HG03520 (cell line): ENCODE data around the gene DSP.

Experiments used
- ATAC-seq: cut with Tn5 transposase; IDR thresholded peaks from one replicate; pipeline ENCODE4 v1.9.1; 2021; ENCODE audit warnings: mild to moderate bottlenecking, moderate library complexity; ENCODE audit not compliant: unreplicated experiment

DSP gene

GRCh38 chr6:7534192-7534591 is 7.3 kb upstream of the DSP start:
- ATAC-seq, result no peak

GRCh38 chr6:7535498-7535897 is 6.0 kb upstream of the DSP start:
- ATAC-seq, result no peak

DNA sequence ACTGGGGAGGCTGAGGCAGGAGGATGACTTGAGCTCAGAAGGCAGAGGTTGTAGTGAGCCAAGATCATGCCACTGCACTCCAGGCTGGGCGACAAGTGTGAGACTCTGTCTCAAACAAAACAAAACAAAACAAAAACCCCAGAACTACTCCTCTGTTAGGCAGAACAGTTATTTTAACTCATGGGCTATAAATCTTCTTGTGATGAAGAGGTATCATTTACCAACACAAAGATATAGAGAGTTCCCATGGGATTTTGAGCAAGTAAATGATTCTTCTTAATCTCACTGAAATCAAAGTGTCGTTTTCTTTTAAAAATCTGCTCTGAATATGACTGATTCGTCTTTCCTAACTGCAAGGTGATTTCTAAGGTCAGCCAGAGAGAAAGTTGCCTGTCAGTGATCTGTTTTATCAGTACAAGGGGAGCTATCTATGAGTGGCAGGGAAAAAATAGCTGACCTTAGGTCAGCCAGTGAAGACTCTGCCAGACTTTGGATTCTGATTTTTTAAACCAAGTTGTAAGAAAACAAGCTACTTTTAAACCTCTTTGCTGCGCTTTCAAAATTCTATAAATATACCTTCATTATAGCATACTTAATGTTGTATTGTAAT is 3.8 kb upstream of the DSP start:
- no peak for ATAC-seq

GRCh38 chr6:7538484-7538883 is 3.0 kb upstream of the DSP start:
- ATAC-seq, result no peak

GRCh38 chr6:7540595-7540994 is 876 bp upstream of the DSP start:
- no peak for ATAC-seq

DNA sequence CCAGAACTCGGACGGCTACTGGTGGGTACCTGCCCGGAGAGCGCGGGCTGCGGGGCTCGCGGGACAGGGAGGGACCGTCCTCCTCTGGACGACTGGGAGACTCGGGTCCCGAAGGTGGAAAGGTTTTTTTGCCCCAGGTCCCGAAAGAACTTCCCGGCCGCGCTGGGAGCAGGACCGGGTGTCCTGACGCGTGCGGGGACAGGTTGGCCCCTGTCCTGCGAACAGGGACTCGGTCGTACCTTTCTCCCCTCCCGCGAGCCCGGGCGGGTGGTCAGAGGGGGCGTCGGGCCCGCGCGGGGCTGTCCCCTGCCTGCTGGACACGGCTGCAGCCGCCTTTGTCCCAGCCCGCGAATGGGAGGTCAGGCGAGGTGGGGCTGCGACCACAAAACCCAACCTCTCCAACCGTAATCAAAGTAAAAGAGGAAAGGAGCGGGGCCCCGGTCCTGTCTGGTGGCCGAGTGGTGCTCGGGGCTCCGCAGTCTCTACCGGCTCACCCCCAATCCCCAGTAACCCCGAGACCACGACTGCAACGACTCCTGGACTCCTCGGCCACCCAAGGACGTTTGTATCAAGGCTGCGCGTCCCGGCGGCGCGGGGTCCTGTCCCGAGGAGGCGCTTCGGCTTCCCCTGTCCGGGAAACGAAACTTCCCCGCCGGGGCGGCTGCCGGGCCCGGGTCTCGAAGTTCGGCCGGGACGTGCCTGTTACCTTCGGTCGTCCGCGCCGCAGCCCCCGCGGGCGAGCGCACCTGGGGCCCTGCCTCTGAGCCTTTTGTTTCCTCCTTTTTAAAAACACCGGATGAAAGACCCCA is 798 bp downstream of the DSP start:
- ATAC-seq, result no peak

GRCh38 chr6:7542874-7543624 is 1.6 kb downstream of the DSP start:
- no peak for ATAC-seq

- no peak for ATAC-seq
Measured at GRCh38 chr6:7543789-7544424, 2.4 kb downstream of the DSP start.

GRCh38 chr6:7544597-7544996 is 3.1 kb downstream of the DSP start:
- no peak for ATAC-seq

- no peak for ATAC-seq
Measured at GRCh38 chr6:7545316-7546019, 4.0 kb downstream of the DSP start.

GRCh38 chr6:7546020-7546369 is 4.5 kb downstream of the DSP start:
- ATAC-seq, result no peak

DNA sequence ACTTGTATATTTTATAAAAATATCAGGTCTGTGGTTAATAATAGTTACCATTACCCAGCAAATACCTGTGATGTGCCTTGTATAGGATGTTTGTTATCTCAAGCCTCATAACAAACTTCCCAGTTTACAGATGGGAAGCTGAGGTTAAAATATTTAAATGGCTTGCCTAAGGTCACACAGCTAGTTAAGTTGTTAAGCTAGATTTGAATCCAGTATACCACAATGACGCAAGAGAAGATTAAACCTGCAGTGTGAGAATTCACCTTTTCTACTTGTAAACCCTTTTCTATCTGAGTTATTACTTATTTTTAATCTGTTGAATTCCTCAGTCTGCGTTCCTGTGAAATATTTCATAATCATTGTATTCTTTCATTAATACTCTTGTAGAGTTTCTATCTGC is 4.9 kb downstream of the DSP start:
- ATAC-seq, result no peak

- ATAC-seq, result no peak
Measured at GRCh38 chr6:7546896-7547295, 5.4 kb downstream of the DSP start.

- no peak for ATAC-seq
Measured at GRCh38 chr6:7547315-7547714, 5.8 kb downstream of the DSP start.

DNA sequence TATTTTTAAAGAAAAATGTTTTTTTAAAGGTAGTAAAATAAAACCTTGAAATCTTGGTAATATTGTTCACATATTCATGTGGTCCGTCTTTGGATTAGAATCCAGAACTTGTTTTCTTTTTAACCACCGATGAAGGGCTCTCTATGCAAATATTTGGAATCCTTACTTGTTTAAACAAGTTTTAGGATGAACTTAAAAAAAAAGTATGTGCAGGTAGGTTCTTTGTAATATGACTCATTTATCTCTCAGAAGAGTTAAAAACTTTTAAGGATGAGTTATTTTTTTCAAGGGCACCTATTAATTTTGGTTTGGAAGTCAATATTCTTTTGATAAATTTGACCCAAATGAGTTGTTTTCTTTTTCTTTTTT is 8.9 kb downstream of the DSP start:
- ATAC-seq, result no peak

- no peak for ATAC-seq
Measured at GRCh38 chr6:7554533-7555275, 13.2 kb downstream of the DSP start.

- ATAC-seq, result no peak
Measured at GRCh38 chr6:7555671-7556070, 14.2 kb downstream of the DSP start.

GRCh38 chr6:7556394-7557106 is 15.1 kb downstream of the DSP start:
- no peak for ATAC-seq

DNA sequence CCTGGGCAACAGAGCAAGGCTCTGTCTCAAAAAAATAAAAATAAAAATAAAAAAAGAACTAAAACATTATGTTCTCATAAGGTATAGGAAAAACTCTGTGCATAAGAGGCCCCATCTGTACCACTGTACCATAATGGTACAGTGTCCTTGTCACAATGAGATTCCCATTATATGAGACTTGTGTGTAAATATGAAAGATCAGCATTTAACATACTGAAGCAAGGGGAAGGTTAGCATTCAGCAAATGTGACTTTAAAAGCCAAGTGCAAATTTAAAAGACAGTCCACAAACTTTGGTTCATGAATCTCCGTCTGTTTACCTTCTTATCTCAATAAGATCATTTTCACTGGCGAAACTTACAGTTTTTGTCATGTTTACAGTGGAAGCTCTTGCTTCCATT is 16.2 kb downstream of the DSP start:
- no peak for ATAC-seq

GRCh38 chr6:7558781-7559180 is 17.3 kb downstream of the DSP start:
- no peak for ATAC-seq
